DND-41 (cell line): ENCODE results near the gene HECTD1.
"Not testable (repeated sequence)": the region's sequence is repeated elsewhere in the genome, so short reads cannot be mapped to it uniquely, and the experiment has no call there.

Experiments
- ATAC-seq: fragments of 200-7000 bp; cut with Tn5 transposase; 3 replicates; pipeline ENCODE4 v1.9.1; 2021; ENCODE audit warnings: low read depth; ENCODE audit not compliant: insufficient read depth
- DNase-seq: peaks from one replicate; pipeline ENCODE4 v3.0.0-alpha.2; 2020
- H2AFZ ChIP-seq: 2 replicates; pipeline ENCODE4 v1.6.0; 2012; ENCODE audit warnings: low read depth, low read length
- H3K27ac ChIP-seq: 2 replicates; pipeline ENCODE4 v1.5.1; 2012; ENCODE audit warnings: low read length, inconsistent platforms
- H3K27me3 ChIP-seq: fragments of 200-600 bp; sonication (generic); 2 replicates; pipeline ENCODE4 v1.6.0; 2012; ENCODE audit warnings: low read length, mild to moderate bottlenecking, inconsistent platforms; ENCODE audit not compliant: insufficient read depth, poor library complexity
- H3K36me3 ChIP-seq: 2 replicates; pipeline ENCODE4 v1.5.1; 2012; ENCODE audit warnings: low read length, inconsistent platforms; ENCODE audit not compliant: insufficient read depth
- H3K4me1 ChIP-seq: 2 replicates; pipeline ENCODE4 v1.5.1; 2012; ENCODE audit warnings: mild to moderate bottlenecking, low read length; ENCODE audit not compliant: insufficient read depth
- H3K4me2 ChIP-seq: 2 replicates; pipeline ENCODE4 v1.6.0; 2012; ENCODE audit warnings: mild to moderate bottlenecking, moderate library complexity, low read length, inconsistent platforms; ENCODE audit not compliant: insufficient read depth
- H3K4me3 ChIP-seq, 2 experiments: fragments of 200-600 bp in 1 of 2; shearing (Covaris generic) in 1 of 2; 2 replicates each; pipeline ENCODE4 v1.5.1; 2012 to 2016; ENCODE audit warnings: inconsistent platforms in 2 of 2, low read length in 2 of 2, mild to moderate bottlenecking in 2 of 2, low read depth in 1 of 2, moderate library complexity in 1 of 2
- H3K79me2 ChIP-seq: 2 replicates; pipeline ENCODE4 v1.6.0; 2012; ENCODE audit warnings: low read length, inconsistent platforms; ENCODE audit not compliant: insufficient read depth
- H3K9ac ChIP-seq: 2 replicates; pipeline ENCODE4 v1.6.0; 2012; ENCODE audit warnings: low read depth, mild to moderate bottlenecking, inconsistent platforms, low read length, moderate library complexity
- H3K9me3 ChIP-seq: 2 replicates; pipeline ENCODE4 v1.5.1; 2012; ENCODE audit warnings: low read length, moderate library complexity, mild to moderate bottlenecking, inconsistent platforms; ENCODE audit not compliant: insufficient read depth, severe bottlenecking
- H4K20me1 ChIP-seq: 2 replicates; pipeline ENCODE4 v1.6.0; 2012; ENCODE audit warnings: low read length; ENCODE audit not compliant: insufficient read depth
- CTCF ChIP-seq: IDR thresholded peaks from 2 replicates; pipeline ENCODE4 v1.5.1; 2012; ENCODE audit warnings: borderline replicate concordance, low read length, moderate library complexity, mild to moderate bottlenecking; ENCODE audit not compliant: poor library complexity, severe bottlenecking; ENCODE audit errors: extremely low read depth
- EZH2 ChIP-seq: IDR thresholded peaks from 3 replicates; pipeline ENCODE4 v1.6.1; 2012; ENCODE audit warnings: borderline replicate concordance, low read depth, mild to moderate bottlenecking, moderate library complexity, low read length, inconsistent platforms; ENCODE audit not compliant: severe bottlenecking

HECTD1 gene

GRCh38 chr14:31251028-31251958 is 43.7 kb upstream of the HECTD1 start:
- no peaks in the 10 kb centered on the region for H3K36me3 ChIP-seq
- H3K79me2 ChIP-seq = no peaks in the 10 kb centered on the region
- H3K27ac ChIP-seq = no peak overlapping the region
- no peaks in the 10 kb centered on the region for H4K20me1 ChIP-seq
- H2AFZ ChIP-seq = no peak overlapping the region
- H3K9me3 ChIP-seq = no peaks in the 10 kb centered on the region
- no peak overlapping the region for H3K4me2 ChIP-seq
- no peak overlapping the region for H3K4me3 ChIP-seq
- no peaks in the 10 kb centered on the region for H3K4me1 ChIP-seq
- ATAC-seq (no peak), DNase-seq (no peak)
- H3K27me3 ChIP-seq = no peaks in the 10 kb centered on the region
- no peak overlapping the region for H3K9ac ChIP-seq
- TF ChIP-seq EZH2 (no peak), CTCF (no peak)

GRCh38 chr14:31244626-31245025 is 37.0 kb upstream of the HECTD1 start:
- TF ChIP-seq CTCF (no peak), EZH2 (no peak)
- Histone ChIP-seq H2AFZ (no peak overlapping the region), H3K27ac (no peak overlapping the region), H4K20me1 (no peaks in the 10 kb centered on the region; the same call in 1 of the 2 replicates), H3K79me2 (no peaks in the 10 kb centered on the region), H3K9me3 (no peaks in the 10 kb centered on the region), H3K9ac (no peak overlapping the region), H3K4me2 (no peak overlapping the region), H3K27me3 (no peaks in the 10 kb centered on the region), H3K36me3 (no peaks in the 10 kb centered on the region), H3K4me1 (no peaks in the 10 kb centered on the region), H3K4me3 (no peak overlapping the region)
- no peak for DNase-seq
- no peak for ATAC-seq

GRCh38 chr14:31243860-31244259 is 36.3 kb upstream of the HECTD1 start:
- Histone ChIP-seq H3K4me2 (no peak overlapping the region), H3K36me3 (no peaks in the 10 kb centered on the region), H3K9ac (no peak overlapping the region), H3K79me2 (no peaks in the 10 kb centered on the region), H3K4me3 (no peak overlapping the region), H2AFZ (no peak overlapping the region), H3K27ac (no peak overlapping the region), H3K4me1 (no peaks in the 10 kb centered on the region), H4K20me1 (no peaks in the 10 kb centered on the region; the same call in 1 of the 2 replicates), H3K27me3 (no peaks in the 10 kb centered on the region), H3K9me3 (no peaks in the 10 kb centered on the region)
- DNase-seq (no peak), ATAC-seq (no peak)
- TF ChIP-seq EZH2 (no peak), CTCF (no peak)

GRCh38 chr14:31242161-31242940 is 34.8 kb upstream of the HECTD1 start:
- DNase-seq, H3K4me2 ChIP-seq, H3K79me2 ChIP-seq, H3K4me3 ChIP-seq, ATAC-seq, H3K27ac ChIP-seq, H3K27me3 ChIP-seq, H2AFZ ChIP-seq, H3K9me3 ChIP-seq, H3K9ac ChIP-seq, H3K36me3 ChIP-seq, H3K4me1 ChIP-seq, H4K20me1 ChIP-seq: not testable (repeated sequence)
